ENCODE measurements around the gene DDX51. TPM values are rescaled to one million over a fixed set of nuclear protein-coding genes. Genes with fewer than 3 reads are reported as not detected.
A peak's percentile ranks its signal among the peaks of the same experiment; 100 is the strongest.

The DDX51 gene
- total RNA-seq, 1 experiment from 2014 or later: 38.1 TPM

- Histone ChIP-seq H2AFZ (ENCODE audit: low read depth, low read length, poor library complexity, severe bottlenecking) (no peak overlapping the region), H4K20me1 (ENCODE audit: insufficient read depth) (no peaks in the 10 kb centered on the region), H3K36me3 (ENCODE audit: control insufficient read depth in 1 of 2, insufficient read depth in 2 of 2, low read length in 2 of 2) (no peaks in the 10 kb centered on the region), H3K79me2 (ENCODE audit: insufficient read depth, low read length) (no peaks in the 10 kb centered on the region), H3K27me3 (ENCODE audit: insufficient read depth, low read length) (0 out of 2 replicates have a peak, but pooled peaks cover 6% of the 10 kb centered on the region), H3K4me1 (ENCODE audit: control insufficient read depth in 1 of 2, insufficient read depth in 2 of 2, low read length in 2 of 2) (no peaks in the 10 kb centered on the region), H3K9me3 (ENCODE audit: control insufficient read depth in 1 of 2, insufficient read depth in 1 of 2, low read depth in 1 of 2, low read length in 2 of 2) (no peaks in the 10 kb centered on the region), H3K9ac (ENCODE audit: low read length) (no peak overlapping the region), H3K27ac (ENCODE audit: low read depth, low read length) (no peak overlapping the region), H3K4me3 (replicated peaks in 1 of 2; ENCODE audit: low read depth in 1 of 2, low read length in 2 of 2) (no peak overlapping the region), H3K4me2 (ENCODE audit: low read length) (no peak overlapping the region), H3K9me2 (ENCODE audit: insufficient read depth) (no peaks in the 10 kb centered on the region)
- TF ChIP-seq EZH2phosphoT487 (IDR thresholded peaks at IDR 0.05; ENCODE audit: borderline replicate concordance) (no peak), CEBPB (IDR thresholded peaks at IDR 0.05; ENCODE audit: low read depth) (no peak), TCF7L2 (IDR thresholded peaks at IDR 0.05; ENCODE audit: borderline replicate concordance, extremely low read depth, insufficient read depth, insufficient read length) (no peak), RAD21 (IDR thresholded peaks at IDR 0.05; ENCODE audit: low read depth) (no peak), SIN3A (IDR thresholded peaks at IDR 0.05; ENCODE audit: low read depth) (no peak), REST (IDR thresholded peaks at IDR 0.05; ENCODE audit: low read depth) (no peak), ATF3 (IDR thresholded peaks at IDR 0.05) (no peak), CBX3 (IDR thresholded peaks at IDR 0.05; ENCODE audit: low read depth) (no peak), ELF1 (IDR thresholded peaks at IDR 0.05; ENCODE audit: borderline replicate concordance, low read depth) (no peak), POLR2AphosphoS5 (IDR thresholded peaks at IDR 0.05; ENCODE audit: low read depth, low read length) (no peak), FOSL1 (IDR thresholded peaks at IDR 0.05; ENCODE audit: low read depth) (no peak), YY1 (IDR thresholded peaks at IDR 0.05; ENCODE audit: extremely low read depth, insufficient replicate concordance, low read depth, low read length) (no peak), EZH2 (IDR thresholded peaks at IDR 0.05) (no peak), ZFX (IDR thresholded peaks at IDR 0.05) (no peak), ZNF274 (IDR thresholded peaks at IDR 0.05; ENCODE audit: low read depth, low read length) (no peak)
- TF ChIP-seq, protein P1, sequence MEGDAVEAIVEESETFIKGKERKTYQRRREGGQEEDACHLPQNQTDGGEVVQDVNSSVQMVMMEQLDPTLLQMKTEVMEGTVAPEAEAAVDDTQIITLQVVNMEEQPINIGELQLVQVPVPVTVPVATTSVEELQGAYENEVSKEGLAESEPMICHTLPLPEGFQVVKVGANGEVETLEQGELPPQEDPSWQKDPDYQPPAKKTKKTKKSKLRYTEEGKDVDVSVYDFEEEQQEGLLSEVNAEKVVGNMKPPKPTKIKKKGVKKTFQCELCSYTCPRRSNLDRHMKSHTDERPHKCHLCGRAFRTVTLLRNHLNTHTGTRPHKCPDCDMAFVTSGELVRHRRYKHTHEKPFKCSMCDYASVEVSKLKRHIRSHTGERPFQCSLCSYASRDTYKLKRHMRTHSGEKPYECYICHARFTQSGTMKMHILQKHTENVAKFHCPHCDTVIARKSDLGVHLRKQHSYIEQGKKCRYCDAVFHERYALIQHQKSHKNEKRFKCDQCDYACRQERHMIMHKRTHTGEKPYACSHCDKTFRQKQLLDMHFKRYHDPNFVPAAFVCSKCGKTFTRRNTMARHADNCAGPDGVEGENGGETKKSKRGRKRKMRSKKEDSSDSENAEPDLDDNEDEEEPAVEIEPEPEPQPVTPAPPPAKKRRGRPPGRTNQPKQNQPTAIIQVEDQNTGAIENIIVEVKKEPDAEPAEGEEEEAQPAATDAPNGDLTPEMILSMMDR (IDR thresholded peaks at IDR 0.05 in 2 of 3, conservative IDR thresholded peaks at IDR 0.05 in 1 of 3; ENCODE audit: borderline replicate concordance in 1 of 3, insufficient read depth in 1 of 3, low read depth in 2 of 3, low read length in 2 of 3): no peak
- BruUV-seq (replicated peaks): no TSS peak
- peak; percentile 37; the same call in 1 of the 2 replicates for ATAC-seq
- RAD21 ChIA-PET (ENCODE audit: low non-redundant PET in 1 of 2, low total read pairs in 2 of 2, uncharacterized antibody in 2 of 2, unreplicated experiment in 2 of 2): no interaction called here
- POLR2A ChIA-PET: no interaction called here
- CTCF ChIA-PET: interaction anchor here (0.6 kb wide), 1 partner anchor 40 kb away, joined by 3 read pairs; no protein-coding TSS in a partner anchor
- intact Hi-C loops (cut with micrococcal nuclease): no loop called here
- DNase-seq (ENCODE audit: low read depth, low spot score): no peak
Measured at GRCh38 chr12:132178801-132179401, 34.8 kb upstream of the DDX51 start.

Data from HCT116 (cell line).